SK-N-DZ (cell line): ENCODE measurements around the gene UNC50. TPM values are rescaled to one million over a fixed set of nuclear protein-coding genes. Genes with fewer than 3 reads are reported as not detected.
A peak's percentile ranks its signal among the peaks of the same experiment; 100 is the strongest.

Source experiments
- DNase-seq: peaks from one replicate; pipeline ENCODE4 v3.0.0-alpha.2; 2015; ENCODE audit warnings: low spot score
- polyA plus RNA-seq, 2 experiments: library from polyadenylated mRNA; depleted of rRNA; stranded (reverse); fragments of >200 nt; gene quantifications; 2 replicates each; pipeline ENCODE4 v1.2.3, GENCODE V29; 2014

Gene UNC50
- 60.9 and 61.8 TPM in 2 replicates for polyA plus RNA-seq (2014; cell fraction: cytosol; rRNA removed)
- polyA plus RNA-seq (2014; cell fraction: nucleus; rRNA removed) = 40.1 and 61.7 TPM in 2 replicates

- DNase-seq = peak; percentile 87
Observed at GRCh38 chr2:98608116-98608961, at the start of gene UNC50, which contains the start of gene COA5. UNC50 (plus strand) TSS chr2:98608589; CDS start chr2:98609760, 1,171 bp downstream. COA5 (minus strand) TSS chr2:98608512; CDS start chr2:98608405, 107 bp downstream.

GRCh38 chr2:98558852-98559530 lies 49.4 kb upstream of the UNC50 start:
- no peak for DNase-seq

GRCh38 chr2:98559581-98559980 lies 48.8 kb upstream of the UNC50 start:
- DNase-seq = no peak

GRCh38 chr2:98560256-98560771 lies 48.1 kb upstream of the UNC50 start:
- no peak for DNase-seq

- DNase-seq = no peak
Observed at GRCh38 chr2:98561018-98561417, 47.4 kb upstream of the UNC50 start.

GRCh38 chr2:98561902-98562695 lies 46.3 kb upstream of the UNC50 start:
- no peak for DNase-seq

- DNase-seq = no peak
Observed at GRCh38 chr2:98563394-98563793, 45.0 kb upstream of the UNC50 start.

- DNase-seq = no peak
Observed at GRCh38 chr2:98564541-98565132, 43.8 kb upstream of the UNC50 start.

- DNase-seq = no peak
Observed at GRCh38 chr2:98565286-98565860, 43.0 kb upstream of the UNC50 start.

GRCh38 chr2:98565941-98566340 lies 42.4 kb upstream of the UNC50 start:
- no peak for DNase-seq

- no peak for DNase-seq
Observed at GRCh38 chr2:98568161-98568956, 40.0 kb upstream of the UNC50 start.

GRCh38 chr2:98569197-98569793 lies 39.1 kb upstream of the UNC50 start:
- peak; percentile 16 for DNase-seq

GRCh38 chr2:98569915-98570314 lies 38.5 kb upstream of the UNC50 start:
- no peak for DNase-seq

- no peak for DNase-seq
Observed at GRCh38 chr2:98570356-98570755, 38.0 kb upstream of the UNC50 start.

GRCh38 chr2:98571121-98571701 lies 37.2 kb upstream of the UNC50 start:
- no peak for DNase-seq

- DNase-seq = no peak
Observed at GRCh38 chr2:98571796-98572195, 36.6 kb upstream of the UNC50 start.

- no peak for DNase-seq
Observed at GRCh38 chr2:98572211-98572610, 36.2 kb upstream of the UNC50 start.

GRCh38 chr2:98572676-98573075 lies 35.7 kb upstream of the UNC50 start:
- no peak for DNase-seq

GRCh38 chr2:98573426-98573825 lies 35.0 kb upstream of the UNC50 start:
- DNase-seq = no peak
